SU-DHL-6 (cell line): Measurements from ENCODE around the gene EN2.

Experiments
- H2AFZ ChIP-seq: fragments of 200-600 bp; sonication (generic); 2 replicates; pipeline ENCODE4 v1.6.1; 2014; ENCODE audit warnings: low read depth, mild to moderate bottlenecking, moderate library complexity, mixed read lengths, antibody characterized with exemption, low read length; ENCODE audit not compliant: severe bottlenecking
- H3F3A ChIP-seq: fragments of 200-600 bp; shearing (Covaris generic); 2 replicates; pipeline ENCODE4 v1.6.0; 2016; ENCODE audit warnings: antibody characterized with exemption, mild to moderate bottlenecking; ENCODE audit not compliant: insufficient read depth
- H3K27ac ChIP-seq: fragments of 200-600 bp; sonication (generic); 2 replicates; pipeline ENCODE4 v1.5.1; 2016; ENCODE audit warnings: low read depth, mild to moderate bottlenecking, low read length, moderate library complexity, mixed read lengths
- H3K27me3 ChIP-seq: fragments of 200-600 bp; sonication (generic), shearing (Covaris generic); 2 replicates; pipeline ENCODE4 v1.6.0; 2014; ENCODE audit warnings: mild to moderate bottlenecking, low read length
- H3K36me3 ChIP-seq: fragments of 200-600 bp; sonication (generic); 2 replicates; pipeline ENCODE4 v1.6.1; 2014; ENCODE audit warnings: mild to moderate bottlenecking, low read length, mixed read lengths
- H3K4me2 ChIP-seq: fragments of 300-600, 200-600 bp; shearing (Covaris generic), sonication (generic); 2 replicates; pipeline ENCODE4 v1.6.0; 2014; ENCODE audit warnings: low read length, low read depth, mild to moderate bottlenecking; ENCODE audit not compliant: poor library complexity, severe bottlenecking
- H3K4me3 ChIP-seq: fragments of 200-600 bp; sonication (generic); 2 replicates; pipeline ENCODE4 v1.5.1; 2014; ENCODE audit warnings: antibody characterized with exemption, low read length, mild to moderate bottlenecking, mixed read lengths; ENCODE audit not compliant: insufficient read depth, poor library complexity, severe bottlenecking
- H3K79me2 ChIP-seq: fragments of 200-600 bp; sonication (generic); 2 replicates; pipeline ENCODE4 v1.6.1; 2014; ENCODE audit warnings: mild to moderate bottlenecking, low read length, moderate library complexity; ENCODE audit not compliant: insufficient read depth
- H3K9ac ChIP-seq: fragments of 200-600 bp; sonication (generic); 2 replicates; pipeline ENCODE4 v1.7.0; 2014; ENCODE audit warnings: mild to moderate bottlenecking, low read length
- H3K9me2 ChIP-seq: fragments of 200-600 bp; sonication (generic); replicated peaks from 2 replicates; pipeline ENCODE4 v1.6.1; 2014; ENCODE audit warnings: low read length; ENCODE audit not compliant: insufficient read depth
- H3K9me3 ChIP-seq: fragments of 200-600 bp; sonication (generic); 2 replicates; pipeline ENCODE4 v1.6.1; 2014; ENCODE audit warnings: low read length, mixed read lengths; ENCODE audit not compliant: insufficient read depth
- H4K20me1 ChIP-seq: fragments of 200-600 bp; sonication (generic); 2 replicates; pipeline ENCODE4 v1.6.1; 2014; ENCODE audit warnings: low read depth, mild to moderate bottlenecking, antibody characterized with exemption, low read length, moderate library complexity, mixed read lengths
- EZH2phosphoT487 ChIP-seq: fragments of 200-600 bp; sonication (generic), shearing (Covaris generic); conservative IDR thresholded peaks from 2 replicates; pipeline ENCODE4 v1.6.1; 2018; ENCODE audit warnings: mild to moderate bottlenecking, antibody characterized with exemption, low read length, moderate library complexity, mixed read lengths
- TF ChIP-seq, protein P1 (sequence below): fragments of 200-600 bp; sonication (generic); IDR thresholded peaks from one replicate; pipeline ENCODE4 v1.5.1; 2017; ENCODE audit warnings: antibody characterized with exemption, mild to moderate bottlenecking, low read length, moderate library complexity; ENCODE audit not compliant: insufficient read depth, poor library complexity, severe bottlenecking

The EN2 gene

DNA sequence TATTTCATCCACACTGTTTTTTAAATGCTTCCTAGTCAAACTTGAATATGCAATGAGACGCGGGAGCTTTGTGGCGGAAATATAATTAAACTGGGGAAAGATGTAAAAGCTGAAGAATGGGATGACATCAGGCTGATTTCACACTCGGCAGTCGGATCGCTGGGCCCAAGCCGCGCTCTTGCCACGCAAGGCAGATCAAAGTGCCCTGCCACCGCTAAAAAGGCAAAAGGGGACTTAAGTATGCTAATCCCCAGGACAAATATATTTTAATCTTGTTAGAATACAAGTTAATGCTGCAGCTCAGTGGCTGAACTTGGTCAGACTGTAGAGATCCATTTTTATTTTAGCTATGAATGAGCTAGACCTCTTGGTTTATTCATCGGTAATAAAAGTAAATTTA lies 13.8 kb downstream of the EN2 start:
- Histone ChIP-seq H3K9me3 (no peaks in the 10 kb centered on the region), H3F3A (no peaks in the 10 kb centered on the region), H3K36me3 (no peaks in the 10 kb centered on the region), H4K20me1 (no peaks in the 10 kb centered on the region), H2AFZ (no peak overlapping the region), H3K9me2 (no peaks in the 10 kb centered on the region), H3K4me2 (no peak overlapping the region), H3K27ac (no peak overlapping the region), H3K27me3 (no peaks in the 10 kb centered on the region), H3K9ac (no peak overlapping the region), H3K79me2 (no peaks in the 10 kb centered on the region), H3K4me3 (no peak overlapping the region)
- TF ChIP-seq, protein P1, sequence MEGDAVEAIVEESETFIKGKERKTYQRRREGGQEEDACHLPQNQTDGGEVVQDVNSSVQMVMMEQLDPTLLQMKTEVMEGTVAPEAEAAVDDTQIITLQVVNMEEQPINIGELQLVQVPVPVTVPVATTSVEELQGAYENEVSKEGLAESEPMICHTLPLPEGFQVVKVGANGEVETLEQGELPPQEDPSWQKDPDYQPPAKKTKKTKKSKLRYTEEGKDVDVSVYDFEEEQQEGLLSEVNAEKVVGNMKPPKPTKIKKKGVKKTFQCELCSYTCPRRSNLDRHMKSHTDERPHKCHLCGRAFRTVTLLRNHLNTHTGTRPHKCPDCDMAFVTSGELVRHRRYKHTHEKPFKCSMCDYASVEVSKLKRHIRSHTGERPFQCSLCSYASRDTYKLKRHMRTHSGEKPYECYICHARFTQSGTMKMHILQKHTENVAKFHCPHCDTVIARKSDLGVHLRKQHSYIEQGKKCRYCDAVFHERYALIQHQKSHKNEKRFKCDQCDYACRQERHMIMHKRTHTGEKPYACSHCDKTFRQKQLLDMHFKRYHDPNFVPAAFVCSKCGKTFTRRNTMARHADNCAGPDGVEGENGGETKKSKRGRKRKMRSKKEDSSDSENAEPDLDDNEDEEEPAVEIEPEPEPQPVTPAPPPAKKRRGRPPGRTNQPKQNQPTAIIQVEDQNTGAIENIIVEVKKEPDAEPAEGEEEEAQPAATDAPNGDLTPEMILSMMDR: no peak

DNA sequence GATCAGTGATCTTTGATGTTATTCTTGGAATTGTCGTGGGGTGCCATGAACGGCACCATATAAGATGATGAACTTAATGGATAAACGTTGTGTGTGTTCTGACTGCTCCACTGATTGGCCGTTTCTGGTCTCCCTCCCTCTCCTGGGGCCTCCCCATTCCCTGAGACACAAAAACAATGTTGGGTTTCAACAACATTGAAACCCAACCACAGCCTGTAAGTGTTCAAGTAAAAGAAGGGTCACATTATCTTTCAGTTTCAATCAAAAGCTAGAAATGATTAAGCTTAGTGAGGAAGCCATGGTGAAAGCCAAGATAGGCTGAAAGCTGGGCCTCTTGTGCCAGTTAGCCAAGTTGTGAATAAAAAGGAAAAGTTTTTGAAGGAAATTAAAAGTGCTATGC lies 19.5 kb downstream of the EN2 start:
- H2AFZ ChIP-seq: no peak overlapping the region
- H3K36me3 ChIP-seq: no peaks in the 10 kb centered on the region
- no peak overlapping the region for H3K4me2 ChIP-seq
- H3K4me3 ChIP-seq: no peak overlapping the region
- no peak overlapping the region for H3K27ac ChIP-seq
- TF ChIP-seq, protein P1: no peak
- no peak for TF ChIP-seq EZH2phosphoT487
- no peaks in the 10 kb centered on the region for H3K9me2 ChIP-seq
- no peak overlapping the region for H3K9ac ChIP-seq
- H3K9me3 ChIP-seq: no peaks in the 10 kb centered on the region
- H4K20me1 ChIP-seq: no peaks in the 10 kb centered on the region
- H3K79me2 ChIP-seq: no peaks in the 10 kb centered on the region
- no peaks in the 10 kb centered on the region for H3F3A ChIP-seq
- H3K27me3 ChIP-seq: no peaks in the 10 kb centered on the region

DNA sequence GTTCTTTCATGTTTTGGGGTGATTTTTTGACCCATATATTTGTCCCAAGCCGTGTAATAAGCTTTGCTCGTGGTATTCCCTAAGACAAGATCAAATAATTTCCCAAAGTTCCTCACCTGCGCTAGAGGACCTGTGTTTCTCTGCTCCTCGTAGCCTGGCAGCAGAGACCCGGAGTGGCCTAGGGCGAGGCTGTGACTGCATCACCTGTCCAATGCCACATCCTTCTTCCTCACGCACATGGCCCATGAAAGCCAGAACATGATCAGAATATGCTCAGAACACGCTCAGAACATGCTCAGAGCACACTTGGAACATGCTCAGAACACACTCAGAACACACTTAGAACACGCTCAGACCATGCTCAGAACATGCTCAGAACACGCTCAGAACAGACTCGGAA lies 23.8 kb downstream of the EN2 start:
- Histone ChIP-seq H3K9me3 (no peaks in the 10 kb centered on the region), H3K4me2 (no peak overlapping the region), H3K36me3 (no peaks in the 10 kb centered on the region), H3K79me2 (no peaks in the 10 kb centered on the region), H3K4me3 (no peak overlapping the region), H3F3A (no peaks in the 10 kb centered on the region), H2AFZ (no peak overlapping the region), H4K20me1 (no peaks in the 10 kb centered on the region), H3K9me2 (no peaks in the 10 kb centered on the region), H3K27ac (no peak overlapping the region), H3K27me3 (no peaks in the 10 kb centered on the region), H3K9ac (no peak overlapping the region)
- TF ChIP-seq EZH2phosphoT487: no peak
- TF ChIP-seq, protein P1: no peak
